NCI-H2107 treated with DMSO at 0.1 percent for 48 hours (cell line): ENCODE results near the gene EFEMP2.
A peak's percentile ranks its signal among the peaks of the same experiment; 100 is the strongest.

Source experiments
- DNase-seq: peaks from one replicate; lab custom pipeline; 2025; ENCODE audit not compliant: unreplicated experiment; lab: John Stamatoyannopoulos, UW

Gene EFEMP2

GRCh38 chr11:65866509-65867283 is 5.9 kb downstream of the EFEMP2 start:
- no peak for DNase-seq

GRCh38 chr11:65865550-65866172 is 6.9 kb downstream of the EFEMP2 start:
- no peak for DNase-seq

GRCh38 chr11:65864706-65865471 is 7.7 kb downstream of the EFEMP2 start:
- no peak for DNase-seq

GRCh38 chr11:65863889-65864705 is 8.5 kb downstream of the EFEMP2 start:
- no peak for DNase-seq

GRCh38 chr11:65862941-65863888 is 9.4 kb downstream of the EFEMP2 start:
- no peak for DNase-seq

GRCh38 chr11:65862191-65862735 is 10.3 kb downstream of the EFEMP2 start:
- DNase-seq, result no peak

GRCh38 chr11:65861533-65862183 is 10.9 kb downstream of the EFEMP2 start:
- no peak for DNase-seq

- DNase-seq, result no peak
These were observed 11.5 kb downstream of the EFEMP2 start for GRCh38 chr11:65861165-65861505.

GRCh38 chr11:65860278-65861164 is 12.1 kb downstream of the EFEMP2 start, which contains the start of gene MUS81:
MUS81 (plus strand) TSS chr11:65860433; CDS start chr11:65860754, 321 bp downstream.
- DNase-seq, result peak; percentile 83

GRCh38 chr11:65859812-65860277 is 12.8 kb downstream of the EFEMP2 start:
- DNase-seq, result no peak

GRCh38 chr11:65859095-65859811 is 13.3 kb downstream of the EFEMP2 start:
- DNase-seq, result peak; percentile 69

GRCh38 chr11:65858681-65859087 is 13.9 kb downstream of the EFEMP2 start:
- no peak for DNase-seq

GRCh38 chr11:65857853-65858680 is 14.5 kb downstream of the EFEMP2 start, which contains the start of gene CFL1:
CFL1 (minus strand) TSS chr11:65858180; CDS start chr11:65858099, 81 bp downstream.
- peak; percentile 80 for DNase-seq

GRCh38 chr11:65857500-65857852 is 15.1 kb downstream of the EFEMP2 start:
- DNase-seq, result no peak

GRCh38 chr11:65856689-65857499 is 15.7 kb downstream of the EFEMP2 start:
- DNase-seq, result no peak
